Upper lobe of left lung (tissue), 4 donors: ENCODE results near the gene ZNF484.

ENCODE experiments used
- CTCF ChIP-seq, 6 experiments: fragments of 450-650 bp in 4 of 6; fragments of 200-600 bp in 2 of 6; sonication (generic) in 2 of 6; IDR thresholded peaks; one replicate each; pipeline ENCODE4 v1.5.1; 2016 to 2019; ENCODE audit warnings: antibody characterized with exemption in 6 of 6
- EP300 ChIP-seq, 4 donors: sonication (generic); formaldehyde crosslinking; IDR thresholded peaks; one replicate each; pipeline ENCODE4 v1.5.1; 2017; ENCODE audit warnings: antibody characterized with exemption in 4 of 4, control low read depth in 2 of 4
- POLR2A ChIP-seq, 4 donors: fragments of 450-650 bp; IDR thresholded peaks; one replicate each; pipeline ENCODE4 v1.5.1; 2016 to 2017; ENCODE audit warnings: antibody characterized with exemption in 4 of 4, mild to moderate bottlenecking in 2 of 4
- POLR2AphosphoS5 ChIP-seq, 2 donors: sonication (generic); formaldehyde crosslinking; IDR thresholded peaks; one replicate each; pipeline ENCODE4 v1.5.1; 2017; ENCODE audit warnings: antibody characterized with exemption in 2 of 2

GRCh38 chr9:92853716-92854115 lies 24.1 kb downstream of the ZNF484 start:
- no peak for TF ChIP-seq CTCF (IDR thresholded peaks at IDR 0.05)
- no peak for TF ChIP-seq POLR2A (IDR thresholded peaks at IDR 0.05)
- TF ChIP-seq EP300 (IDR thresholded peaks at IDR 0.05), result no peak
- no peak for TF ChIP-seq POLR2AphosphoS5 (IDR thresholded peaks at IDR 0.05)
